Osteocyte (in vitro differentiated cells): ENCODE measurements around the gene SIRPD. TPM values are rescaled to one million over a fixed set of nuclear protein-coding genes. Genes with fewer than 3 reads are reported as not detected.

Experiments
- DNase-seq: peaks from one replicate; pipeline ENCODE4 v3.0.0; 2021; ENCODE audit warnings: mixed read lengths; ENCODE audit not compliant: unreplicated experiment; ENCODE audit errors: extremely low spot score
- H3K27ac Mint-ChIP-seq: one replicate; pipeline ENCODE4 v1.8.0; 2021; ENCODE audit warnings: mild to moderate bottlenecking, mixed read lengths; ENCODE audit not compliant: unreplicated experiment
- H3K27me3 Mint-ChIP-seq: one replicate; pipeline ENCODE4 v1.8.0; 2021; ENCODE audit warnings: mixed read lengths; ENCODE audit not compliant: unreplicated experiment
- H3K36me3 Mint-ChIP-seq: one replicate; pipeline ENCODE4 v1.8.0; 2021; ENCODE audit warnings: mixed read lengths; ENCODE audit not compliant: unreplicated experiment
- H3K4me1 Mint-ChIP-seq: one replicate; pipeline ENCODE4 v1.8.0; 2021; ENCODE audit warnings: mixed read lengths; ENCODE audit not compliant: unreplicated experiment
- H3K4me3 Mint-ChIP-seq: one replicate; pipeline ENCODE4 v1.8.0; 2021; ENCODE audit warnings: mild to moderate bottlenecking, moderate library complexity, mixed read lengths; ENCODE audit not compliant: unreplicated experiment
- H3K9me3 Mint-ChIP-seq: one replicate; pipeline ENCODE4 v1.8.0; 2021; ENCODE audit warnings: mixed read lengths; ENCODE audit not compliant: unreplicated experiment
- CTCF ChIP-seq: fragments of 200-600 bp; sonication (generic); IDR thresholded peaks from 2 replicates; pipeline ENCODE4 v1.5.0; 2021; ENCODE audit warnings: antibody characterized with exemption, mild to moderate bottlenecking, moderate library complexity
- total RNA-seq: library from RNA; stranded (reverse); gene quantifications from 2 replicates; pipeline ENCODE4 v1.2.1, GENCODE V29; 2021

Gene SIRPD
- total RNA-seq, 1 donor from 2014 or later: not detected

- no peak for DNase-seq
- no peaks in the 10 kb centered on the region for H3K36me3 Mint-ChIP-seq
- H3K4me1 Mint-ChIP-seq: no peaks in the 10 kb centered on the region
- TF ChIP-seq CTCF: no peak
- H3K27ac Mint-ChIP-seq: no peak overlapping the region
- H3K27me3 Mint-ChIP-seq: peaks cover 23% of the 10 kb centered on the region
- H3K4me3 Mint-ChIP-seq: no peak overlapping the region
- H3K9me3 Mint-ChIP-seq: peaks cover 7% of the 10 kb centered on the region
These were observed 28.7 kb downstream of the SIRPD start for GRCh38 chr20:1528811-1529210.

- Mint-ChIP-seq H3K4me3 (no peak overlapping the region), H3K36me3 (no peaks in the 10 kb centered on the region), H3K9me3 (peaks cover 7% of the 10 kb centered on the region), H3K4me1 (no peaks in the 10 kb centered on the region), H3K27ac (no peak overlapping the region), H3K27me3 (peaks cover 25% of the 10 kb centered on the region)
- no peak for DNase-seq
- TF ChIP-seq CTCF: no peak
These were observed 29.6 kb downstream of the SIRPD start for GRCh38 chr20:1527923-1528322.

- Mint-ChIP-seq H3K27me3 (peaks cover 31% of the 10 kb centered on the region), H3K27ac (no peak overlapping the region), H3K9me3 (peaks cover 7% of the 10 kb centered on the region), H3K4me1 (no peaks in the 10 kb centered on the region), H3K4me3 (no peak overlapping the region), H3K36me3 (no peaks in the 10 kb centered on the region)
- no peak for TF ChIP-seq CTCF
- no peak for DNase-seq
These were observed 30.6 kb downstream of the SIRPD start for GRCh38 chr20:1526896-1527295.

- Mint-ChIP-seq H3K4me3 (no peak overlapping the region), H3K27ac (no peak overlapping the region), H3K36me3 (no peaks in the 10 kb centered on the region), H3K4me1 (no peaks in the 10 kb centered on the region), H3K27me3 (peaks cover 33% of the 10 kb centered on the region), H3K9me3 (peaks cover 7% of the 10 kb centered on the region)
- TF ChIP-seq CTCF: no peak
- no peak for DNase-seq
These were observed 31.2 kb downstream of the SIRPD start for GRCh38 chr20:1526310-1526709.

GRCh38 chr20:1524004-1524403, 33.5 kb downstream of the SIRPD start:
- Mint-ChIP-seq H3K4me1 (no peaks in the 10 kb centered on the region), H3K27ac (no peak overlapping the region)
- no peak for TF ChIP-seq CTCF

More at GRCh38 chr20:1524004-1524403, 33.5 kb downstream of the SIRPD start:
- no peak overlapping the region for H3K4me3 Mint-ChIP-seq
- H3K9me3 Mint-ChIP-seq: peaks cover 7% of the 10 kb centered on the region
- no peaks in the 10 kb centered on the region for H3K36me3 Mint-ChIP-seq
- DNase-seq: no peak
- peaks cover 35% of the 10 kb centered on the region for H3K27me3 Mint-ChIP-seq
